Natural killer cell (primary cell): Measurements from ENCODE around the gene KIRREL3. TPM values are rescaled to one million over a fixed set of nuclear protein-coding genes. Genes with fewer than 3 reads are reported as not detected.

ENCODE experiments used
- ATAC-seq, 3 donors: fragments of 150-1000 bp in 2 of 3; fragments of 200-7000 bp in 1 of 3; cut with Tn5 transposase; 1 replicate in 1 of 3; 2 replicates in 2 of 3; pipeline ENCODE4 v1.10.0; 2021; ENCODE audit warnings: mild to moderate bottlenecking in 2 of 3, moderate library complexity in 2 of 3
- DNase-seq, 2 donors: peaks; one replicate each; pipeline versions ENCODE4 v3.0.0 to v3.0.0-alpha.2; 2013 to 2021; ENCODE audit warnings: mixed read lengths in 1 of 2
- H3K27ac ChIP-seq: one replicate; pipeline ENCODE4 v1.5.1; 2013; ENCODE audit warnings: mild to moderate bottlenecking, low read length
- H3K27me3 ChIP-seq: one replicate; pipeline ENCODE4 v1.6.1; 2013; ENCODE audit warnings: low read length; ENCODE audit not compliant: control insufficient read depth, insufficient read depth
- H3K36me3 ChIP-seq: one replicate; pipeline ENCODE4 v1.6.1; 2013; ENCODE audit warnings: low read length; ENCODE audit not compliant: control insufficient read depth, insufficient read depth
- H3K4me1 ChIP-seq: one replicate; pipeline ENCODE4 v1.6.1; 2013; ENCODE audit warnings: low read length; ENCODE audit not compliant: control insufficient read depth, insufficient read depth
- H3K4me3 ChIP-seq: one replicate; pipeline ENCODE4 v1.5.1; 2013; ENCODE audit warnings: low read length
- H3K9me3 ChIP-seq: one replicate; pipeline ENCODE4 v1.6.1; 2013; ENCODE audit warnings: low read length; ENCODE audit not compliant: control insufficient read depth, insufficient read depth
- H3K27ac Mint-ChIP-seq, 2 donors: one replicate each; pipeline ENCODE4 v1.8.0; 2022; ENCODE audit warnings: mild to moderate bottlenecking in 2 of 2, mixed read lengths in 2 of 2, moderate library complexity in 1 of 2
- H3K27me3 Mint-ChIP-seq, 2 donors: one replicate each; pipeline ENCODE4 v1.8.0; 2022; ENCODE audit warnings: low read depth in 2 of 2, mixed read lengths in 2 of 2
- H3K36me3 Mint-ChIP-seq: one replicate; pipeline ENCODE4 v1.8.0; 2022; ENCODE audit warnings: mixed read lengths
- H3K4me1 Mint-ChIP-seq, 2 donors: one replicate each; pipeline ENCODE4 v1.8.0; 2022; ENCODE audit warnings: mixed read lengths in 2 of 2
- H3K4me3 Mint-ChIP-seq: one replicate; pipeline ENCODE4 v1.8.0; 2022; ENCODE audit warnings: mild to moderate bottlenecking, moderate library complexity, mixed read lengths
- H3K9me3 Mint-ChIP-seq, 2 donors: one replicate each; pipeline ENCODE4 v1.8.0; 2022; ENCODE audit warnings: mixed read lengths in 2 of 2
- WGBS: methylation state at CpG from one replicate; pipeline ENCODE4 v1.1.7; 2013; ENCODE audit warnings: missing lambda C conversion rate; ENCODE audit not compliant: insufficient coverage; 5-methylcytosine and 5-hydroxymethylcytosine counted together
- intact Hi-C: fragments of 100-400 bp; cut with micrococcal nuclease; formaldehyde crosslinking; loops from one replicate; pipeline ENCODE4 v1.14.2; 2022
- total RNA-seq, 4 donors: library from RNA; stranded (reverse); fragments of 120-200 nt in 1 of 4; gene quantifications; one replicate each; pipeline versions ENCODE4 v1.2.3 to v1.2.4, GENCODE V29; 2013 to 2022
- TF ChIP-seq, protein P1 (sequence below): fragments of 200-600 bp; IDR thresholded peaks from one replicate; pipeline ENCODE4 v1.8.0; 2022; ENCODE audit warnings: antibody characterized with exemption

KIRREL3 gene
- total RNA-seq, 3 donors from 2014 or later (not counting 1 experiment from before 2014, with no cell fraction given), result not detected

DNA sequence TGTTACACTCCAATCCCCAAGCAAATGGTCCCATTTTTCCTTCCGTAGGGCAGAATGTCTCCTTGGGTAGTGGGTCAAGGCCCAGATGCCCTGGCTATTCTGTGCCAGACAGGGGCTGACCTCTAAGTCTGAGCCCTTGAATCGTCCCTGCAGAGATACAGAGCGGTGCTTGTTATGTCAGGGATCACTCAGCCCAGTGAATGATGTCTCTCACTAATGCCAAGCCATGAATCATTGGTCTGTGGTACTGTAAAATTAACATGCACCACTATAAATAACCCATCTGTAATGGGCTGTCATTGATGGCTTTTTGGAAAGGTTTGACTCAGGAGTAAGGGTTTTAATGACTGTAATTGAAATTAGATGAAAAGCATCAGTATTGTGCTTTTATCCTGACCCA lies 35.3 kb upstream of the KIRREL3 start:
- peaks cover 13 to 26% of the 10 kb centered on the region in 2 donors for H3K27me3 Mint-ChIP-seq
- H3K4me1 ChIP-seq, result no peaks in the 10 kb centered on the region
- no peaks in the 10 kb centered on the region for H3K9me3 ChIP-seq
- no peak overlapping the region for H3K27ac ChIP-seq
- no peak overlapping the region for H3K4me3 Mint-ChIP-seq
- TF ChIP-seq, protein P1, sequence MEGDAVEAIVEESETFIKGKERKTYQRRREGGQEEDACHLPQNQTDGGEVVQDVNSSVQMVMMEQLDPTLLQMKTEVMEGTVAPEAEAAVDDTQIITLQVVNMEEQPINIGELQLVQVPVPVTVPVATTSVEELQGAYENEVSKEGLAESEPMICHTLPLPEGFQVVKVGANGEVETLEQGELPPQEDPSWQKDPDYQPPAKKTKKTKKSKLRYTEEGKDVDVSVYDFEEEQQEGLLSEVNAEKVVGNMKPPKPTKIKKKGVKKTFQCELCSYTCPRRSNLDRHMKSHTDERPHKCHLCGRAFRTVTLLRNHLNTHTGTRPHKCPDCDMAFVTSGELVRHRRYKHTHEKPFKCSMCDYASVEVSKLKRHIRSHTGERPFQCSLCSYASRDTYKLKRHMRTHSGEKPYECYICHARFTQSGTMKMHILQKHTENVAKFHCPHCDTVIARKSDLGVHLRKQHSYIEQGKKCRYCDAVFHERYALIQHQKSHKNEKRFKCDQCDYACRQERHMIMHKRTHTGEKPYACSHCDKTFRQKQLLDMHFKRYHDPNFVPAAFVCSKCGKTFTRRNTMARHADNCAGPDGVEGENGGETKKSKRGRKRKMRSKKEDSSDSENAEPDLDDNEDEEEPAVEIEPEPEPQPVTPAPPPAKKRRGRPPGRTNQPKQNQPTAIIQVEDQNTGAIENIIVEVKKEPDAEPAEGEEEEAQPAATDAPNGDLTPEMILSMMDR, result no peak
- intact Hi-C loops, result no loop called here
- no peak for DNase-seq
- H3K36me3 ChIP-seq, result no peaks in the 10 kb centered on the region
- no peaks in the 10 kb centered on the region for H3K36me3 Mint-ChIP-seq
- no peak for ATAC-seq
- no peaks in the 10 kb centered on the region for H3K9me3 Mint-ChIP-seq
- H3K27me3 ChIP-seq, result no peaks in the 10 kb centered on the region
- WGBS, result 87% methylated on average over 3 of the region's 3 CpGs
- no peak overlapping the region for H3K4me3 ChIP-seq
- H3K27ac Mint-ChIP-seq, result no peak overlapping the region
- H3K4me1 Mint-ChIP-seq, result no peaks in the 10 kb centered on the region

DNA sequence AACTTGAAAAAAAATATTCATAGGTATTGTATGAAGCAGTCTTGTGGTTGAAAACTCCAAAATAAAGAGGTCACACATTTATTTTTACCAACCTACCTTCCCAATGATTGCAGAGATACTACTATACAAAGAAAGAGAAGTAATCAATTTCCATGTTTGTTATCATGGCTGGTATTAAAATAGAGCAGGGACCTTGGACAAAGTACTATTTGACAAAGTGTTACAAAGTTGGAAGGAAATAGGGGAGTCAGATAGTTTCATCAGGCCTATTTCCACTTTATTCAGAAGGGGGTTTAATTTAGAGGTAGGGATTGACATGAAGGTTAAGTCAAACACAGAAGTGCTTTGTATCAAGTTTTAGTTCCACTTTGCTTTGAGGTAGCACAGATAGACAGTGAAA lies 34.4 kb upstream of the KIRREL3 start:
- Mint-ChIP-seq H3K4me3 (no peak overlapping the region), H3K27ac (no peak overlapping the region), H3K36me3 (no peaks in the 10 kb centered on the region), H3K27me3 (peaks cover 13 to 20% of the 10 kb centered on the region in 2 donors), H3K4me1 (no peaks in the 10 kb centered on the region), H3K9me3 (no peaks in the 10 kb centered on the region)
- no peak overlapping the region for H3K4me3 ChIP-seq
- intact Hi-C loops, result no loop called here
- ATAC-seq, result no peak
- no peaks in the 10 kb centered on the region for H3K4me1 ChIP-seq
- TF ChIP-seq, protein P1, result no peak
- DNase-seq, result no peak
- H3K27me3 ChIP-seq, result no peaks in the 10 kb centered on the region
- no peak overlapping the region for H3K27ac ChIP-seq
- H3K9me3 ChIP-seq, result no peaks in the 10 kb centered on the region
- no peaks in the 10 kb centered on the region for H3K36me3 ChIP-seq

DNA sequence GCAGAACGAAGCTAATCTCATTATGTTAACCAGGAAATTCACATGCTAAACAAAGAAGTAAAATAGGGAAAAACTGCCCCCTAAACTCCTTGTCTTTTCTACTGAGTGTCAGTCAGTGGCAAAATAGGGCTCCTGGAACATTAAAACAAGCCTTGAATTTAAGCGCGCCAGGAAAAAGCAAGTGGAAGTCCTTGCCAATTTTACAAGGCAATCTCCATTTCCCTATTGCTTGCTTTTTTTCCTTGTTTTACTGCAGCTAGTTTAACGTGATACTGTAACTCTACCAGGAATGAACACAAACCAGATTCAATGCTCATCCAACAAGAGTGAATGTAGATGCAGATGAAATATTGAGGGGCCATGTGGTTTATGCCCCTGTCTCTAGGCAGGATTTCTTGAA lies 28.1 kb upstream of the KIRREL3 start:
- Mint-ChIP-seq H3K4me1 (no peaks in the 10 kb centered on the region), H3K27me3 (peaks cover 5 to 6% of the 10 kb centered on the region in 2 donors), H3K36me3 (no peaks in the 10 kb centered on the region), H3K4me3 (no peak overlapping the region), H3K27ac (no peak overlapping the region), H3K9me3 (no peaks in the 10 kb centered on the region)
- DNase-seq (no peak), ATAC-seq (no peak)
- no peak overlapping the region for H3K27ac ChIP-seq
- 81% methylated on average over 4 of the region's 4 CpGs for WGBS
- TF ChIP-seq, protein P1, result no peak
- no peaks in the 10 kb centered on the region for H3K27me3 ChIP-seq
- H3K4me1 ChIP-seq, result no peaks in the 10 kb centered on the region
- no peak overlapping the region for H3K4me3 ChIP-seq
- H3K36me3 ChIP-seq, result no peaks in the 10 kb centered on the region
- no peaks in the 10 kb centered on the region for H3K9me3 ChIP-seq
- intact Hi-C loops, result no loop called here

DNA sequence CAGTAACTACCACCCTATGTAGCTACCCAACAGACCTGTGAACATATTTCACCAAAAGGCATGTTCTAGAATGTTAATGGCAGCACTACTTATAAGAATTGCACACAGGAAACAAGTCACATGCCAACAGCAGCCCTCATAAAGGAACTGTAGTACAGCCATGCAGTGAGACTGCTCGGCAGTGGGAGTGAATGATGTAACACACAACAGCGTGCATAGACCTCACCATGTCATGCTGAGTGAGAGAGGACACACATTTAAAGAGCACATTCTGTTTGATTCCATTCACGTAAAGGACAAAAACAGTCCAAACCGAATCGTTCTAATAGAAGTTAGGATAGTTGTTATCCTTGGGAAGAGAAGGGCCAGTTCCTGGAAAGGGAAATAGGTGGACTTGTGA lies 27.2 kb upstream of the KIRREL3 start:
- Histone ChIP-seq H3K4me1 (no peaks in the 10 kb centered on the region), H3K27ac (no peak overlapping the region), H3K27me3 (no peaks in the 10 kb centered on the region), H3K9me3 (no peaks in the 10 kb centered on the region), H3K36me3 (no peaks in the 10 kb centered on the region), H3K4me3 (no peak overlapping the region)
- peak in 1 of 3 donors; percentile 7 for ATAC-seq
- Mint-ChIP-seq H3K4me1 (no peaks in the 10 kb centered on the region), H3K4me3 (no peak overlapping the region), H3K27me3 (peaks cover 6% of the 10 kb centered on the region in 2 donors), H3K9me3 (no peaks in the 10 kb centered on the region), H3K36me3 (no peaks in the 10 kb centered on the region), H3K27ac (no peak overlapping the region)
- DNase-seq, result no peak
- WGBS, result 76% methylated on average over 5 of the region's 5 CpGs
- intact Hi-C loops, result no loop called here
- TF ChIP-seq, protein P1, result no peak
